Measurements from ENCODE around the gene SELPLG. TPM values are rescaled to one million over a fixed set of nuclear protein-coding genes. Genes with fewer than 3 reads are reported as not detected.
"Not testable (repeated sequence)": the region's sequence is repeated elsewhere in the genome, so short reads cannot be mapped to it uniquely, and the experiment has no call there.

SELPLG gene
- total RNA-seq, 1 donor from 2014 or later: 0.46 TPM

GRCh38 chr12:108637222-108637971 lies 3.7 kb upstream of the SELPLG start:
- DNase-seq (ENCODE audit: low read depth): no peak
- no peak for TF ChIP-seq CTCF (conservative IDR thresholded peaks at IDR 0.05; ENCODE audit: low read depth, low read length)
- H3K4me3 ChIP-seq (ENCODE audit: low read depth, low read length): no peak overlapping the region

DNA sequence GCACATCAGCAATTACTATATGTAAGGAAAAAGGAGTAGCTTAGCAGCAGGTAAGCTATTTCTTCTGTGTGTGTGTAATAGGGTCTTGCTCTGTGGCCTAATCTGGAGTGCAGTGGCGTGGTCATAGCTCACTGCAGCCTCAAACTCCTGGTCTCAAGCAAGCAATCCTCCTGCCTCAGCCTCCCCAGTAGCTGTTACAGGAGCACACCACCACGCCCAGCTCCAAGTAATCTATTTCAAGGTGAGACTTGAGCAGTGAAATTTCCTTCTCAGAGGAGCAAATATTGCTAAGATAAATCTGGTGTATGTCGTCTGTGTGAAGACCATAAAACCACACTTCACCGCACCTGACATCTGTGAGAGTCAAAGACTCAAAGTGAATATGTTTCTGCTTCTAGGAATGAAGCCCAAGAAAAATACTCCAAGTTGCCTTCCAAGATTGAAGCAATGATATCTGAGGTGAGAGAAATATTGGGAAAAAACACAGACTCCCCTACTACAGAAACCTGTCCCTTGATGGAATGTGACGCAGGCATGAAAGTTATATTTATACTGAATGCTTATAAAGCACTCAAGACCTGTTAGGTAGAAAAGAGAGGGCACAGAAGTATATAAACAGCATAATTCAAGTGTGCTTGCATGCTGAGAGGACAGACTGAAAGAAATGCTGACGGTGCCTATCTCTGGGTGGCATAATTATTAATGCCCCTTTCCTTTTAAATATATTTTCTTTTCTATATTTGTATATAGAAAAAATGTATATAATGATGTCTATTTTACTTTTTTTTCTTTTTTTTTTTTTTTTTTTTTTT lies 2.5 kb upstream of the SELPLG start:
- DNase-seq (ENCODE audit: low read depth): no peak
- no peak for TF ChIP-seq CTCF (conservative IDR thresholded peaks at IDR 0.05; ENCODE audit: low read depth, low read length)
- H3K4me3 ChIP-seq (ENCODE audit: low read depth, low read length): no peak overlapping the region

- no peak for TF ChIP-seq CTCF (conservative IDR thresholded peaks at IDR 0.05; ENCODE audit: low read depth, low read length)
- no peak for DNase-seq (ENCODE audit: low read depth)
- no peak overlapping the region for H3K4me3 ChIP-seq (ENCODE audit: low read depth, low read length)
Measured at GRCh38 chr12:108635201-108635996, 1.7 kb upstream of the SELPLG start.

DNA sequence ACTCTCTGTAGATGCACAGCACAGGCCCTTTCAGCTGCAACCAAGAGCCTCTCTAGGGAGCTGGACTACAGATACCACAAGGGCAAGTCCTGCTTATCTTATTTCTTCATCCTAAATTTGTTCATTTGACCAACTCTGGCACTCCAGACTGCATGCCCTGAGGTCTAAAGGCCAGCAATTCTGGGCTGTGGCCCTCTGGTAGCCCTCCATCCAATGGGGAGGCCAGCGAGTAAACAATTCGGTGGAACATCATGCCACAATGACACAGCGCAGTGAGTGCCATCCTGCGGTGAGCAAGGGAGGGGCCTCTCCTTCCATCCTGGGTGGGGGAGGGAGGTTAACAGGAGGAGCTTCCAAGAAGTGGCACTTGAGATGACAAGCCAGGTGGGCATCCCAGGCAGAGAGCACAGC lies 652 bp upstream of the SELPLG start:
- DNase-seq (ENCODE audit: low read depth): no peak
- H3K4me3 ChIP-seq (ENCODE audit: low read depth, low read length): no peak overlapping the region
- TF ChIP-seq CTCF (conservative IDR thresholded peaks at IDR 0.05; ENCODE audit: low read depth, low read length): no peak

DNA sequence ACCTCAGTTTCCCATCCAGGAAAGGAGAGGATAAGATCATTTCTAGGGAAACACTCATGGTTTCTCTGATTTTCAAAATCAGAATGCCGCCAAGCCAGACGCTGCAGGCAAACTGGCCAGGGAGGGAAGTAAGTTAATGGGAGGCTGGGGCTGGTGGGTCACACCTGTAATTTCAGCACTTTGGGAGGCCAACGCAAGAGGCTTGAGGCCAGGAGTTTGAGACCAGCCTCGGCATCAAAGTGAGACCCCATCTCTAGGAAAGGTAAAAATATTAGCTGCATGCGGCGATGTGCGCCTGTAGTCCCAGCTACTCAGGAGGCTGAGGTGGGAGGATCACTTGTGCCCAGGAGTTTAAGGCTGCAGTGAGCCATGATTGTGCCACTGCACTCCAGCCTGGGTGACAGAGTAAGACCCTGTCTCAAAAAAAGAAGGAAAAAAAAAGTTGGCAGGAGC lies 587 bp downstream of the SELPLG start:
- no peak for TF ChIP-seq CTCF (conservative IDR thresholded peaks at IDR 0.05; ENCODE audit: low read depth, low read length)
- no peak overlapping the region for H3K4me3 ChIP-seq (ENCODE audit: low read depth, low read length)
- DNase-seq (ENCODE audit: low read depth): no peak

- DNase-seq (ENCODE audit: low read depth); H3K4me3 ChIP-seq (ENCODE audit: low read depth, low read length): not testable (repeated sequence)
Measured at GRCh38 chr12:108631261-108631660, 2.4 kb downstream of the SELPLG start.

Data from epithelial cell of proximal tubule (primary cell).